ENCODE results near the gene UBE2I.

- TF ChIP-seq CTCF (conservative IDR thresholded peaks at IDR 0.05; ENCODE audit: low read length) (no peak), EZH2phosphoT487 (IDR thresholded peaks at IDR 0.05; ENCODE audit: borderline replicate concordance) (no peak)
Observed at GRCh38 chr16:1345651-1346421, 36.4 kb downstream of the UBE2I start.
